GM12801 (cell line): ENCODE data around the gene PFDN1.

Source experiments
- CTCF ChIP-seq: IDR thresholded peaks from one replicate; pipeline ENCODE4 v1.5.1; 2011; ENCODE audit warnings: control low read depth; ENCODE audit not compliant: insufficient read length; ENCODE audit errors: extremely low read depth

The PFDN1 gene

GRCh38 chr5:140275837-140276236, 27.1 kb downstream of the PFDN1 start:
- TF ChIP-seq CTCF = no peak

GRCh38 chr5:140273401-140273877, 29.5 kb downstream of the PFDN1 start:
- no peak for TF ChIP-seq CTCF

GRCh38 chr5:140270008-140270407, 32.9 kb downstream of the PFDN1 start:
- no peak for TF ChIP-seq CTCF

GRCh38 chr5:140267559-140268018, 35.3 kb downstream of the PFDN1 start:
- TF ChIP-seq CTCF = no peak

- no peak for TF ChIP-seq CTCF
Measured at GRCh38 chr5:140267201-140267540, 35.7 kb downstream of the PFDN1 start.

GRCh38 chr5:140266471-140267200, 36.3 kb downstream of the PFDN1 start:
- no peak for TF ChIP-seq CTCF

- no peak for TF ChIP-seq CTCF
Measured at GRCh38 chr5:140265845-140266244, 37.1 kb downstream of the PFDN1 start.

- no peak for TF ChIP-seq CTCF
Measured at GRCh38 chr5:140262839-140263238, 40.1 kb downstream of the PFDN1 start.
